ENCODE data around the gene DENND1A.

DNA sequence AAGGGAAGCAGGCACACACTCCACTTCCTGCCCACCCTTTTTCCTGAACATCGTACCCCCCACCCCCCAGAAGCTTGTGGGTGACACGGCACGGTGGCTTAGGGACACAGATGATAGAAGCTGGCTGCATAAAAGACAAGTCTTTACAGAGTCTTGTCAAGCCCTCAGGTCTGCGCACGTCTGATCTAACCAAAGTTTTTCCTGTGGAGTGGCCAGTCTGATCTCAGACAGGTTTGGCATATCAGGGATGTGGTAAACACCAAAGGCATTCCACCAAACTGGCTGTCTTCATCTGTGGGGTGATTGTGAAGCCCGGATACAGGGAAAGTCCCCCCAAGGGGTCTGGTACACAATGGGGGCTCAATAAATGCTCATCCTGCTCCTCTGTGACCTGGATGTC, 523.9 kb downstream of the DENND1A start:
- TF ChIP-seq, protein P1, sequence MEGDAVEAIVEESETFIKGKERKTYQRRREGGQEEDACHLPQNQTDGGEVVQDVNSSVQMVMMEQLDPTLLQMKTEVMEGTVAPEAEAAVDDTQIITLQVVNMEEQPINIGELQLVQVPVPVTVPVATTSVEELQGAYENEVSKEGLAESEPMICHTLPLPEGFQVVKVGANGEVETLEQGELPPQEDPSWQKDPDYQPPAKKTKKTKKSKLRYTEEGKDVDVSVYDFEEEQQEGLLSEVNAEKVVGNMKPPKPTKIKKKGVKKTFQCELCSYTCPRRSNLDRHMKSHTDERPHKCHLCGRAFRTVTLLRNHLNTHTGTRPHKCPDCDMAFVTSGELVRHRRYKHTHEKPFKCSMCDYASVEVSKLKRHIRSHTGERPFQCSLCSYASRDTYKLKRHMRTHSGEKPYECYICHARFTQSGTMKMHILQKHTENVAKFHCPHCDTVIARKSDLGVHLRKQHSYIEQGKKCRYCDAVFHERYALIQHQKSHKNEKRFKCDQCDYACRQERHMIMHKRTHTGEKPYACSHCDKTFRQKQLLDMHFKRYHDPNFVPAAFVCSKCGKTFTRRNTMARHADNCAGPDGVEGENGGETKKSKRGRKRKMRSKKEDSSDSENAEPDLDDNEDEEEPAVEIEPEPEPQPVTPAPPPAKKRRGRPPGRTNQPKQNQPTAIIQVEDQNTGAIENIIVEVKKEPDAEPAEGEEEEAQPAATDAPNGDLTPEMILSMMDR (IDR thresholded peaks at IDR 0.05) = no peak
- TF ChIP-seq POLR2AphosphoS5 (IDR thresholded peaks at IDR 0.05) = no peak
